HG02571 (cell line): ENCODE results near the gene SLCO1B1.
"Not testable (repeated sequence)": the region's sequence is repeated elsewhere in the genome, so short reads cannot be mapped to it uniquely, and the experiment has no call there.

Experiments used
- ATAC-seq: cut with Tn5 transposase; IDR thresholded peaks from one replicate; pipeline ENCODE4 v1.9.1; 2021; ENCODE audit warnings: mild to moderate bottlenecking, moderate library complexity; ENCODE audit not compliant: unreplicated experiment

SLCO1B1 gene, protein sequence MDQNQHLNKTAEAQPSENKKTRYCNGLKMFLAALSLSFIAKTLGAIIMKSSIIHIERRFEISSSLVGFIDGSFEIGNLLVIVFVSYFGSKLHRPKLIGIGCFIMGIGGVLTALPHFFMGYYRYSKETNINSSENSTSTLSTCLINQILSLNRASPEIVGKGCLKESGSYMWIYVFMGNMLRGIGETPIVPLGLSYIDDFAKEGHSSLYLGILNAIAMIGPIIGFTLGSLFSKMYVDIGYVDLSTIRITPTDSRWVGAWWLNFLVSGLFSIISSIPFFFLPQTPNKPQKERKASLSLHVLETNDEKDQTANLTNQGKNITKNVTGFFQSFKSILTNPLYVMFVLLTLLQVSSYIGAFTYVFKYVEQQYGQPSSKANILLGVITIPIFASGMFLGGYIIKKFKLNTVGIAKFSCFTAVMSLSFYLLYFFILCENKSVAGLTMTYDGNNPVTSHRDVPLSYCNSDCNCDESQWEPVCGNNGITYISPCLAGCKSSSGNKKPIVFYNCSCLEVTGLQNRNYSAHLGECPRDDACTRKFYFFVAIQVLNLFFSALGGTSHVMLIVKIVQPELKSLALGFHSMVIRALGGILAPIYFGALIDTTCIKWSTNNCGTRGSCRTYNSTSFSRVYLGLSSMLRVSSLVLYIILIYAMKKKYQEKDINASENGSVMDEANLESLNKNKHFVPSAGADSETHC

DNA sequence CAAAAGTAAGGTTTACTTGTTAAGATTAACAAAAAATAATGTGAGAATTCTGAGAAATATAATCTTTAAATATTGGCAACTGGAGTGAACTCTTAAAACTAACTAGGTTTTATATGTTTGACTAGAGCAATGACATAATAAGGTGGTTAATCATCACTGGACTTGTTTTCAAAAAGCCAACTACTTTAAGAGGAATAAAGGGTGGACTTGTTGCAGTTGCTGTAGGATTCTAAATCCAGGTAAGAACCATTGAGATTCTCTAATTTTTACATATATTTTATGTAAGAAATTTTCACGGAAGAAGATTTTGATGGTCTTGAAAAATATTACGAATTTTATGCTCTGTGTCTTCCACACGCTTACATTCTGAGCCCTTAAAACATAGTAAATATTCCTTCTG is at the start of gene SLCO1B1:
TSS of gene SLCO1B1 (plus strand) at position 197 of the 400 bp plus-strand sequence. CDS start 10,381 bp downstream, outside the sequence.
- ATAC-seq = no peak

GRCh38 chr12:21084753-21085152 is 46.2 kb upstream of the SLCO1B1 start:
- ATAC-seq = not testable (repeated sequence)

GRCh38 chr12:21111732-21112131 is 19.3 kb upstream of the SLCO1B1 start:
- ATAC-seq = no peak

- no peak for ATAC-seq
These were observed 17.7 kb upstream of the SLCO1B1 start for GRCh38 chr12:21113266-21113665.

GRCh38 chr12:21117995-21118394 is 13.0 kb upstream of the SLCO1B1 start:
- no peak for ATAC-seq

DNA sequence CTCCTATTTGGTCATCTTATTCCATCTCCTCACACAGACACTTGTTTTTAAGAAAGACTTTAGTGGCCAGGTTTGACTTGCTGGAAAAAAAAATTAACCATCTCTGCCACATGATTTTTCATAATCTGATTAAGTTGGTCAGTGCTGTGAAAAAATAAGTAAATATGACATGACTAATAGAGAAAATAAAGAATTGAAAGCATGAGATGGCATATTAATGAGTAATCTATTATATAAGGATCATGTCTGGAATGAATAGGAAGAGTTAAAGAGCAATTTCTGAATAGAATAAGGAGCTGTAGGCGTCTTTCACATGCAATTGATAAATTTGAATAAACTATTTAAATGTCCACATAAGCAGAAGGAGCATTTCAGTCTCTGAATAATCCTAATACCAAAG is 12.2 kb upstream of the SLCO1B1 start:
- no peak for ATAC-seq

DNA sequence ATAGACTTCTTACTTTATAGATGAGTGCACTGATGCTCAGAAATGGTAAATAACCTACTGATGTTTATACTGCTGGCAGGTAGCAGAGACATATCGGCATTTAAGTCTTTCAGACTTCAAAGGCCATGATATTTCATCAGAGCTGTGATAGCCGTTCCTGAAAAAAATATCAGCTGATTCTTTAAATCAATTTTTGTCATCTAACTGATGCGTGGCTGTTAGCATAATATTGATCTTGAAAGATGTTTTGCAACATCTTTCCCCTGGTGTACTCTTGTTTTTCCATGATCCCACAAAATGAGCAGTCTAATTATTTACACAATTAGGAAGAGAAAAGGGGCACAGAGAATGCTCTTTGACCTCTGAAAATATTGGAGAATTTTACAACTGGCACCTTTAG is 1.6 kb upstream of the SLCO1B1 start:
- ATAC-seq = no peak

- ATAC-seq = no peak
These were observed 1.1 kb upstream of the SLCO1B1 start for GRCh38 chr12:21129906-21130305.

GRCh38 chr12:21137318-21137999 is 6.5 kb downstream of the SLCO1B1 start:
- ATAC-seq = not testable (repeated sequence)

GRCh38 chr12:21138016-21138415 is 7.0 kb downstream of the SLCO1B1 start:
- ATAC-seq = no peak

DNA sequence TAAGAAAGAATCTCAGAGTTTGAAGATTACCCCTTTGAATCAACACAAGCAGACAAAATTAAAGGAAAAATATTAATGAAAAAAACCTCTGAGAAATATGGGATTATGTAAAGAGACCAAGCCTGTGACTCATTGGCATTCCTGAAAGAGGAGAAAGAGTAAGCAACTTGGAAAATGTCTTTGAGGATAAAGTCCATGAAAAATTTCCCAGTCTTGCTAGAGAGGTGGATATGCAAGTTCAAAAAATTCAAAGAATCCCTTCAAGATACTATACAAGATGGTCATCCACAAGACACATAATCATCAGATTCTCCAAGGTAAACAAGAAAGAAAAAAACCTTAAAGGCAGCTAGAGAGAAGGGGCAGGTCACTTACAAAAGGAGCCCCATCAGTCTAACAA is 13.3 kb downstream of the SLCO1B1 start:
- no peak for ATAC-seq

DNA sequence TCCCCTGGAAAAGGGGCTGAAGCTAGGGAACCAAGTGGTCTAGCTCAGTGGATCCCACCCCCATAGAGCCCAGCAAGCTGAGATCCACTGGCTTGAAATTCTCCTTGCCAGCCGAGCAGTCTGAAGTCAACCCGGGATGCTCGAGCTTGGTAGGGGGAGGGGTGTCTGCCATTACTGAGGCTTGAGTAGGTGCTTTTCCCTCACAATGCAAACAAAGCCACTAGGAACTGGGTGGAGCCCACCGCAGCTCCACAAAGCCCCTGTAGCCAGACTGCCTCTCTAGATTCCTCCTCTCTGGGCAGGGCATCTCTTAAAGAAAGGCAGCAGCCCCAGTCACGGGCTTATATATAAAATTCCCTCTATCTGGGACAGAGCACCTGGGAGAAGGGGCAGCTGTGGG is 18.9 kb downstream of the SLCO1B1 start:
- ATAC-seq = not testable (repeated sequence)

DNA sequence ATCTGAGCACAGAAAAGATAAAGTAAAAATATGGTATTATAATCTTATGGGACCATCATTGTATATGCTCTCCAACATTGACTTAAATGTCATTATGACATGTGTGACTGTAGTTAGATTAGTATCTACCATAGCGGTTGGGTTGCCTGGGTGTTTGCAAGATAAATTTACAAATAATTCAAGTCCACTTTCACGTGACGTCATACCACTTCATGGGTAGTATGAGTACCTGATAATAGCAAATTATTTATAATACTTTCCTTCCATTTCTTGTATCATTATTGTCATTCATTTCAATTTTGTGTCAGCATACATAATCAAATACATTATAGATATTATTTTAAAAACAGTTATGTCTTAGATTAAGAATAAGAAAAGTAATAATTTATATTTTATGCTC is 20.2 kb downstream of the SLCO1B1 start:
- no peak for ATAC-seq

DNA sequence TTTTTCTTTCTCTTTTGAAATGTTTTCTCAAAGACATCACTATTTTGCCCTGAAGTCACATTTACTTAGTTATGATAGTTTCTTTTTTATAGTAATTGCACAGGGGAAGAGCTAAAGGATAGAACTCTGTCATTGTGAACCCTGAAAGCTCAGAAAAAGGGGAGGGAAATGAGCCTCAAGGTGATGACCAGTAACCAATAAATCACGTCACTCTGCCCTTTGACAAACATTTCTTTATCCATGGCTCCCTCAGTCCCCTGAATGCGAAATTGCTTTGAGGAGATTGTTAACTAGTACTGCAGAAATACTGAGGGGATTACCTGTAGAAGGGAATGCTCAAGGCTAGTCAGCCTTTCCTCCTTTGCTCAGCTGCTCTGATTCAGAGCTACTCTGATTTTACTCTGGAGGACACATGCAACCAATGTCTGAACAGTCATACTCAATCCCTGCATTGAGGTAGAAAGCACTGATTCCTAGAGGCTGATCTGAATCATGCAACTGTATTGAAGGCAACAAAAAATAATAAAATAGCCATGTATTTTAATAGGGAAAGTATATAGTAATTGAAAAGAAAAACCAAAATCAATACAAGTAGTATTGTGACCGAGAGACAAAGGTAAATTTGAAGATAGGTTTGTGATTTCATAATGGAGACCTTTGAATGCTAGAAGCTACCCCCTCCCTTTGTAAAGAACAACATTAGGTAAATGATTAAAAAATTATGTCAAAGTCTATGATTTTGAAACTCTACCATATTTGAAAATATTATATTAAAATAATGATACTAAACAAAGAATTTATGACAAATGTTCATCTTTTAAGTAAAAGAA is 24.7 kb downstream of the SLCO1B1 start:
- no peak for ATAC-seq

GRCh38 chr12:21165048-21165447 is 34.1 kb downstream of the SLCO1B1 start:
- ATAC-seq = no peak

DNA sequence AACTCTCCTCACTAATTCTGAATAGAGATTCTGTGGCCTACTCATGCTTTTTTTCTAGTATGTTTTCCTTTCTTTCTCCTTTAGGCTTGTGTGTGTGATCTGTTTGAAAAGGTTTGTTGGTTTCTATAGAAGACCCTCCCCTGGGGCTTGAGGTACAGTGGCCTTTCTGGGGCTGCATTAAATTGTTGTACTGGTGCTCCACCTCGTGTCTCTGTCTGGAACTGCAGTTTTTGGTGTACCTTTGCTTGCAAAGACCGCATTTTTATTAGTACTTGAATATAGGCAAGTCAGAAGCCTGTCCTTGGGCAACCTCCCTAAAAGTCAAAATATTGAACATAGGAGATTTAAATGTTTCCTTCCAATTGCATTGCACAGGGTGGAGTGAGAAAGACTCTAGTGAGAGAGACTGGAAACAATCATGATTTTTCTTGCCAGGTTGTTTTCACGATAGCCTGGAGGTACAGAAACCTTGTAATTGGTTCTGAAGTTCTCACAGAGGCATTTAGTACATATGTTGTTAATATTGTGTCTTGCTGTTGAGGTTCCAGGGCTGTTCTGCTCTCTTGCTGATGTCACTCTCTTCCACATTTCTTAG is 39.0 kb downstream of the SLCO1B1 start:
- peak; percentile 61 for ATAC-seq

DNA sequence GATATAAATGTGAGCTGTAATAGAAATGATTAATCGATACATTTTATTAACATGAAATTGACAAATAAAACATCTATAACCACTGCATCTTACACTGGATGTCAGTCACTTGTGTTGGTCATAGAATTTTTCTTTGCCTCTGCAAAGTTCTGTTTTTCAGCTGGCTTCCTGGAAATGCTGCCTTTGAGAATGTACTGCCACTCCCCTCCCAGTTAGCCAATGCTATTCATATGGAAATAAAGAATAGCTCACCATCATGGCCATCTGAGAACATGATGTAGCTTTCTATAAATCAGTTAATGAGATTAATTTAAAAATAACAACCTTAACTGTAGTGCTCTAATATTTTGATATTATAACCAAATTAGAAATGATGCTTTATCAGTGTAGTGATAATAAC is 41.1 kb downstream of the SLCO1B1 start:
- no peak for ATAC-seq

DNA sequence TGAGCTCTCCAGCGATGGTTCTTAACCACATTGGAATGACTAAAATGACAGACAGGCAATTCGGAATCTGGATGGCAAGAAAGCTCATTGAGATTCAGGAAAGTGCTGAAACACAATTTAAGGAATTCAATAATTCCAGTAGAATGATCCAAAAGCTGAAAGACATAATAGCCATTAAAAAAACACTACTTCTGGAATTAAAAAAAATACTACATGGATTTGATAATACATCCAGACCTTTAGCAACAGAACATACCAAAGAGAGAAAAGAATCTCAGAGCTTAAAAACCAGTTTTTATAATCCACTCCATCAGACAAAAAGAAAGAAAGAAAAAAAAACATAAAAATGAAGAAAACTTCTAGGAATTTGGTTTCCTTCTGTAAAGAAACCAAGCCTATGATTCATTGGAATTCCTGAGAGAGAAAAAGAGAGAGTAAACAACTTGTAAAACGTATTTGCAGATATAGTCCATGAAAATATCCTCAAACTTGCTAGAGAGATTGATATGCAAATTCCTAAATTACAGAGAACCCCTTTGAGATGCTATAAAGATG is 52.8 kb downstream of the SLCO1B1 start:
- ATAC-seq = no peak

- no peak for ATAC-seq
These were observed 59.0 kb downstream of the SLCO1B1 start for GRCh38 chr12:21190016-21190415.

GRCh38 chr12:21214433-21214832 is 83.4 kb downstream of the SLCO1B1 start:
- ATAC-seq = not testable (repeated sequence)
